Fibroblast of skin of left quadriceps (primary cell): ENCODE data around the gene KDM1A.
A peak's percentile ranks its signal among the peaks of the same experiment; 100 is the strongest.
"Not testable (repeated sequence)": the region's sequence is repeated elsewhere in the genome, so short reads cannot be mapped to it uniquely, and the experiment has no call there.

Experiments used
- DNase-seq, 2 experiments: peaks; one replicate each; pipeline ENCODE4 v3.0.0-alpha.2; 2013; ENCODE audit warnings: low read depth in 2 of 2

KDM1A gene

GRCh38 chr1:23019094-23019862, at the start of gene KDM1A:
Gene KDM1A, plus strand, starts transcription at chr1:23019468. Its CDS starts 129 bp downstream, at chr1:23019597.
- DNase-seq: peak; percentile 95 to 96

GRCh38 chr1:22970096-22970495, 49.2 kb upstream of the KDM1A start:
- no peak for DNase-seq

GRCh38 chr1:22971161-22971560, 48.1 kb upstream of the KDM1A start:
- no peak for DNase-seq

- DNase-seq: no peak
Measured at GRCh38 chr1:22971611-22972405, 47.5 kb upstream of the KDM1A start.

GRCh38 chr1:22972760-22973159, 46.5 kb upstream of the KDM1A start, which contains the start of gene LACTBL1:
Gene LACTBL1, minus strand, starts transcription at chr1:22972866. Its CDS starts 550 bp downstream, at chr1:22972316.
- DNase-seq: no peak

- no peak for DNase-seq
Measured at GRCh38 chr1:22975694-22976093, 43.6 kb upstream of the KDM1A start.

GRCh38 chr1:22976127-22976460, 43.2 kb upstream of the KDM1A start:
- DNase-seq: no peak

GRCh38 chr1:22976461-22977243, 42.6 kb upstream of the KDM1A start:
- peak; percentile 57 to 62 for DNase-seq

GRCh38 chr1:22978299-22978698, 41.0 kb upstream of the KDM1A start:
- DNase-seq: peak; percentile 22 to 34

- DNase-seq: not testable (repeated sequence)
Measured at GRCh38 chr1:22980471-22980790, 38.8 kb upstream of the KDM1A start.

GRCh38 chr1:22983944-22984343, 35.3 kb upstream of the KDM1A start:
- no peak for DNase-seq

- not testable (repeated sequence) for DNase-seq
Measured at GRCh38 chr1:22992384-22992783, 26.9 kb upstream of the KDM1A start.

- DNase-seq: not testable (repeated sequence)
Measured at GRCh38 chr1:22993220-22993795, 26.0 kb upstream of the KDM1A start.

GRCh38 chr1:22995774-22996173, 23.5 kb upstream of the KDM1A start:
- no peak for DNase-seq

- not testable (repeated sequence) for DNase-seq
Measured at GRCh38 chr1:22997528-22997927, 21.7 kb upstream of the KDM1A start.

- not testable (repeated sequence) for DNase-seq
Measured at GRCh38 chr1:23000133-23000532, 19.1 kb upstream of the KDM1A start.

GRCh38 chr1:23002218-23002617, 17.1 kb upstream of the KDM1A start:
- DNase-seq: not testable (repeated sequence)

- no peak for DNase-seq
Measured at GRCh38 chr1:23004112-23004511, 15.2 kb upstream of the KDM1A start.

GRCh38 chr1:23004769-23005168, 14.5 kb upstream of the KDM1A start:
- not testable (repeated sequence) for DNase-seq

- DNase-seq: no peak
Measured at GRCh38 chr1:23007106-23007505, 12.2 kb upstream of the KDM1A start.

- no peak for DNase-seq
Measured at GRCh38 chr1:23008901-23009300, 10.4 kb upstream of the KDM1A start.

GRCh38 chr1:23010025-23010424, 9.2 kb upstream of the KDM1A start:
- DNase-seq: not testable (repeated sequence)
